ENCODE results near the gene GDI2.
"Not testable (repeated sequence)": the region's sequence is repeated elsewhere in the genome, so short reads cannot be mapped to it uniquely, and the experiment has no call there.

GDI2 gene

GRCh38 chr10:5828725-5829124, 15.5 kb upstream of the GDI2 start:
- H3K4me3 ChIP-seq (ENCODE audit: control insufficient read depth, low read depth, low read length): no peak overlapping the region
- no peak for TF ChIP-seq CTCF (IDR thresholded peaks at IDR 0.05; ENCODE audit: control insufficient read depth, insufficient read depth, low read depth, low read length, missing control alignments)
- DNase-seq (ENCODE audit: low read depth): no peak

- DNase-seq (ENCODE audit: low read depth): no peak
- TF ChIP-seq CTCF (IDR thresholded peaks at IDR 0.05; ENCODE audit: control insufficient read depth, insufficient read depth, low read depth, low read length, missing control alignments): no peak
- no peak overlapping the region for H3K4me3 ChIP-seq (ENCODE audit: control insufficient read depth, low read depth, low read length)
Measured at GRCh38 chr10:5827841-5828240, 14.6 kb upstream of the GDI2 start.

GRCh38 chr10:5826511-5826910, 13.3 kb upstream of the GDI2 start:
- H3K4me3 ChIP-seq (ENCODE audit: control insufficient read depth, low read depth, low read length); DNase-seq (ENCODE audit: low read depth): not testable (repeated sequence)

- no peak for TF ChIP-seq CTCF (IDR thresholded peaks at IDR 0.05; ENCODE audit: control insufficient read depth, insufficient read depth, low read depth, low read length, missing control alignments)
- no peak overlapping the region for H3K4me3 ChIP-seq (ENCODE audit: control insufficient read depth, low read depth, low read length)
- no peak for DNase-seq (ENCODE audit: low read depth)
Measured at GRCh38 chr10:5818894-5819293, 5.7 kb upstream of the GDI2 start.

GRCh38 chr10:5818048-5818331, 4.8 kb upstream of the GDI2 start:
- DNase-seq (ENCODE audit: low read depth): no peak
- no peak overlapping the region for H3K4me3 ChIP-seq (ENCODE audit: control insufficient read depth, low read depth, low read length)
- TF ChIP-seq CTCF (IDR thresholded peaks at IDR 0.05; ENCODE audit: control insufficient read depth, insufficient read depth, low read depth, low read length, missing control alignments): no peak

GRCh38 chr10:5817322-5818047, 4.3 kb upstream of the GDI2 start:
- DNase-seq (ENCODE audit: low read depth): no peak
- no peak for TF ChIP-seq CTCF (IDR thresholded peaks at IDR 0.05; ENCODE audit: control insufficient read depth, insufficient read depth, low read depth, low read length, missing control alignments)
- no peak overlapping the region for H3K4me3 ChIP-seq (ENCODE audit: control insufficient read depth, low read depth, low read length)

- no peak for DNase-seq (ENCODE audit: low read depth)
- no peak overlapping the region for H3K4me3 ChIP-seq (ENCODE audit: control insufficient read depth, low read depth, low read length)
- TF ChIP-seq CTCF (IDR thresholded peaks at IDR 0.05; ENCODE audit: control insufficient read depth, insufficient read depth, low read depth, low read length, missing control alignments): no peak
Measured at GRCh38 chr10:5816170-5816569, 2.9 kb upstream of the GDI2 start.

Data from AG09309 (cell line).